ELR (cell line): ENCODE results near the gene ERN1.

Source experiments
- DNase-seq: peaks from one replicate; pipeline ENCODE4 v3.0.0-alpha.2; 2015; ENCODE audit warnings: low read depth

The ERN1 gene

DNA sequence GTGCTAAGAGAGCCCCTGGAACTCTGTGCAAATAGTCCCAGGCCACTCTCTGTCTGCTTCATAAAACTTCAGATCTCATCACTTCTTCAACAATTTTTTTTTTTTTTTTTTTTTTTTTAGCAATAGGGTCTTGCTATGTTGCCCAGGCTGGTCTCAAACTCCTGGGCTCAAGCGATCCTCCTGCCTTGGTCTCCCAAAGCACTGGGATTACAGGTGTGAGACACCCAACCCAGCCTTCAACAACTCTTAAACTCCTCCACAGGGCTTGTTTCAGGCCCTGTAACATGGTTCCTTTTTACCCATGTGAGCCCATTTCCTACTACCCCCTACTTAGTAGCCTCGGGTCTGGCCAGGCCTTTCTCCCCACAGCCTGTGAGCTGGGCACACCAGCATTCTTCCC, 70.2 kb downstream of the ERN1 start:
- DNase-seq = no peak

DNA sequence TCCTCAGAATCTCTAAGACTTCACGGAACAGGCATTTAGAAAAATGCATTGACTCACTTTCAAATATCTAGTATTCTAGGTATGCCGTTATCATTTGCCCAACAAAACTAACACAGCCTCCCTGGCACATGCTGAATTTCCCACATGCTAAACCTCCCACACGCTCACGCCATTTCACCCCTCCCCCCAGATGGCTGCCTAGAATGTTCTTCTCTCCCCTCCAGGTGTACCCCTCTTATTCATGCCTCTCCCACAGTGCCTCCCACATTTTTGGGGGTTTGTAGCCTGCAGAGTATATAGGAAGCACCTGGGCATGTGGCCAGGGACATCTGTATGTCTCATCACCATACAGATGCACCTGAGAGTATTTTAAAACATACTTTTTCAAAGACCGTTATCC, 71.3 kb downstream of the ERN1 start:
- DNase-seq = no peak

DNA sequence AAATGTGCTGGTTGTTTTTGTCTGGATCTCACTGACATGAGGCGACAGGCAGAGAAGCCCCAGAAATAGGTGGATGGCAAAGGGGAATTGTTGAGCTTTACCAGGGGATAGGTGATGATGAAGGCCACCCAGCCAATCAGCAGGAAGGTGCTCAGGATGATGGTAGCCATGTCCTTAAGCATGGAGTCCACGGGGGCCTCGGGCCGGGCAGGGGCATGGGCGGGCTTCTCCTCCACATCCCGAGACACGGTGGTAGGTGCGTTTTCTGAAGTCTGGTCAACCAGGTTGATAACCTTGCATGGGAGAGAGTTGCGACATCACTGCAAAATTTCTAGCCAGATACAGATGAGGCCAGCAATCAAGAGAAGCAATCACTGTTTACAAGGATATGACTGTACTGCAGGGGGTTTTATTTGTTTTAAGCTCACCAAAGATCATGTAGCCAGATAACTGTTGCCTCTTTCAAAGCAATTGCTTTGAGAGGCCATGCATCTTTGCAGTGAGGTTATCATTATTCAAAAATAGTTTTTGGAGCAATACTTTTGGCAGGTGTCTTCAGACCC, 72.2 kb downstream of the ERN1 start:
- no peak for DNase-seq

DNA sequence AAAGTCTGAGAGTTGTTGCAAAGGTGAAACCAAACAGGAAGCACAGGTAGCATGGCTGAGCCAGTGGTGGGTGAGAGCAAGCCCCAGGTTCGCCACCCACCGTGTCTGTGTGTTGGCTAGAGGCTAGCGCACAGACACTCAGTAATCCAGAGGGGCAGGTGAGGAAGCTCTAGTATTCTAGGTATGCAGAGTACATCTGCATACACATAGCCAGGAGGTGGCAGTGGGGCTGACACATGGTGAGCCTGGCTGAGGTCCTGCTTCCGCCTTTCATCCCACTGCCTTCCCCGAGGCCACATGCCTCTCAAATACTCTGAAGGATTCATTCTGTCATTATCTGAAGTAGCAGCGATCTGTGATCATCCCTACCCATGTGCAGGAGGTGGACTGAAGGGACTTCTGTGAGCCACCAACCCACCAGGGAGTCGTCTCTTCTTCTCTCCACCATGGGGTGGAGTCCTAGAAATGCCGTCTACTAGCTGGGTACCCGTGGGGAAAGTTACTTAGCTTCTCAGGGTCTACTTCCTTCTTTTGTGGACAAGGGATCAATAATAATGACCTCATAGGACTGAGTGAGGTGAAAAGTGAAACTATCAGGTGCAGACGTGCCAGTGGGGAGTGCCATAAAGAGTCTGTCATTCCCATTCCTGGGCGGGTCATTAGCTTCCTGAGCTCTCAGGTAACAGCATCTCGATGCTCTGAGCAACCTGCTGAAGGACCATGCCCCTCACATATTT, 73.5 kb downstream of the ERN1 start:
- DNase-seq = no peak

DNA sequence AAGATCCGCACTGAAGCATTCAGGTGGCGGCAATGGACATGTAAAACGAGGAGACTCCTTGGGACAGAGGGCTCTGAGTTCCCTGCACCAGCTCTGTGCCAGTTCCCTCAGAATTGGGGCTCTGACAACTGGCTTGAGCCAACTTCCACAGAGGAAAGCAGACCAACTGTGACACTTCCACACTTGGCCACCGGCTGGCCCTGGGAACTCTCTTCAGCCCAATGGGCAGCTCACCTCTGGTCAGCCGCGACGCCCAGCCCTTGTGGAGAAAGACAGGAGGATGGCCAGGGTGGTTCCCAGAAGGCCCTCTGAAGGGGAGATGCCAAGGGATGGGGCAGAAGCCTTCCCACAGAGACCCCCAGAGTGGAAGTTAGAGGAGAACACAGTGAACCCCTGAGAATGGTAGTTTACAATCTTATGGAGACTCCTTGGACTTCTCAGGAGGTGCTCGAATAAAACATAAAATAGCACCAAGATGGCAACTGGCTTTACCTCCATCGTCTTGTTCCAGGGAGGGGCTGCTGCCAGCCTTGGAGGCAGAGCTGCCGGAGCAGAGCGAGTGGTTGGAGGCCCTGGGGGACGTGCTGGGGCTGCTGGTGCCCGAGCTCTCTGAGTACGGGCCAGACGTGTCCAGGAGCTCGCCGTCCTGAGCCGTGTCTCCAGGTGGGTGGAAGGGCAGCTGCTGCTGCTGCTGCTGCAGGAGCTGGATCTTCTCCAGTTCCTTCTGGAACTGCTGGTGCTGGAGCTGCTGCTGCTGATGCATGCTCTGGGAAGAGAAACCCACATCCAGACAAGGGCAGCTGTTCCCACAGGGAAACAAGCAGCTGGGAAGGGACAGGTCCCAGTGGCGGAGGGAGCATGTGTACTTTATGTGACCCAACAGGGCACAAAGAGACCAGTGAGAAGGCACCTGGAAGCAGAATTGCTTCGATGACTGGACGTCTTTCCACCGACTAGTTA, 74.5 kb downstream of the ERN1 start:
- no peak for DNase-seq

DNA sequence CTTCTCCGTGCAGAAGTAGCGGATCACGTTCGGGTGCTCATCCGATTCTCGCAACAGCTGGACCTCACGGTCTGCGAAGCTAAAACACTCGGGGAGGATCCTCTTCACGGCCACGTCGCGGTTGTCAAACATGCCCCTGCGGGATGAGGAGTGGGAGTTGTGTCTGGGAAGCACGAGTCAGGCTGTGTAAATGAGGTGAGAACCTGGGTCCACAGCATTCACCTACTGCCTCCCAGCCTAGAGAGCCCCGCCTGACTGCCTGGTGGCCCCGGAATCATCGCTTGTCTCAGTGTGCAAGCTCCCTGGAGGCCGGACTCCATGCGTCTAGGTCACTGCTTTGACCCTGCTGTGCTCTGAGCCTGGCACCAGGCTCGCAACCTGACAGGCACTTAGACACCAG, 75.6 kb downstream of the ERN1 start:
- DNase-seq = no peak

DNA sequence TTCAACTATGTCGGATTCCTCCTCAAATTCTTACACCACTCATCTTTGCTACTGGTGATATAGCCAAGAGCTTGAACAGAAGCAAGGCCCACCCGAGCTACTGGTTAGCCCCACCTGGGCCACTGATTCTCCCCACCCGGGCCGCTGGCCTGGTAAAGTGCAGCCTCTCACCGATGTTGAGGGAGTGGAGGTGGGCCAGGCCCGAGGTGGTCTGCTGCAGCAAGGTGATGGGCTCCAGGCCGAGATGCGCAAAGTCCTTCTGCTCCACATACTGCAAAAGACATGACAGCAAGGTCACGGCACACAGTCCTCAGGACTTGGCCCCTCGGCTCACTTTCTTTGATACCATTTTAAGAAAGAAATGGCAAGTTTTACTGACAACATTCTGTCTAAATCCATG, 76.8 kb downstream of the ERN1 start:
- DNase-seq = no peak

DNA sequence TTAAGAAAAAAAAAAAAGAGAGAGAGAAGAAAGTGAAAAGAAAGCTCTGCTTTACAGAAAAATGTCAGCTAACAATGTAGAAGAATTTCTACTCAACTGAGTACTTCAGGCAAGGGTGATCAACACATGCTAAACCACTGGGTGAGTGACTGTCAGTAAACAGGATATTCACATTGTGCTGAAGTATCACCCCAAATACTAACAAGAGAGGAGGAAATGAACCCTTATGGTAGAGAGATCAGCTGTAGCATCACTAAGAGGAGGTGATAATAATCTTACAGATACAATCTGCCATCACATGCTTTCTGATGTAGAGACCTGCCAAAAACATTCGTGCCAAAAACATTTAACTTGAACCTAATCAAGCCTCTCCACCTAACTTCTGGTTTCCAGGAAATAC, 78.8 kb downstream of the ERN1 start:
- no peak for DNase-seq

DNA sequence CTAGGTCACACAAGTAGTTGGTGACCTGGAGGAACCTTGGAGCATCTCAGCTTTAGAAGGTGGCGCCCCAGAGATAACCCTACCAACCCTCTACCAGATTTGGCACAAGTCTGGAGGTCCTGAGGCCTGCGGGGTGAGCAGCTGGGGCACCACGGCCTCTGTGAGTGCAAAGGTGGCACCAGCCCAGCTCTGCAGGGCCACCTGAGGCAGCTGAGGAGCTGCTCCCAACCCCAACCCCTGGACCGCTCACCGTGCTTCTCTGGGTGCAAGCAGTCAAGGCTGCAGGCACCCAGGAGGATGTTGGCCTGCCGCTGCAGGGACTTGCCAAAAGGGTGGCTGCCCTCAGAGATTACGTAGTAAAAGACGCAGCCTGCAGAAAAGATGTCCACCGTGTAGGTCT, 81.1 kb downstream of the ERN1 start:
- DNase-seq = no peak

DNA sequence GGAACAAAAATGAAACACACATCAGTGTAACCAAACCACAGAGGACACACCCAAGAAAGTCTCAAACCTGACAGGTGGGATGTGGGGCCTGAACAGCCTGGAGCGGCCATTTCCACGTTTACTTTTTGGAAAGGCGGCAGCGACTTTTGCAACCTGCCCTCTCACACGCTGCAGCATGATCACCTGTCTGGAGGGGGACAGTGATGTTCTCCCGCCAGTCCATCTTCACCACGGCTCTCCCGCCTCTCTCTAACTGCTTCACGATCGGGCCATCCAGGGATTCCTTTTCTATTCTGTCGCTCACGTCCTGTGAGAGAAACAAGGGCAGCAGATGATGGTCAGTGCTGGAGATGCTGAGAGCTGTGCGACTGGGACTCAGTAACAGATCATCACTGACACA, 84.8 kb downstream of the ERN1 start:
- DNase-seq = no peak

DNA sequence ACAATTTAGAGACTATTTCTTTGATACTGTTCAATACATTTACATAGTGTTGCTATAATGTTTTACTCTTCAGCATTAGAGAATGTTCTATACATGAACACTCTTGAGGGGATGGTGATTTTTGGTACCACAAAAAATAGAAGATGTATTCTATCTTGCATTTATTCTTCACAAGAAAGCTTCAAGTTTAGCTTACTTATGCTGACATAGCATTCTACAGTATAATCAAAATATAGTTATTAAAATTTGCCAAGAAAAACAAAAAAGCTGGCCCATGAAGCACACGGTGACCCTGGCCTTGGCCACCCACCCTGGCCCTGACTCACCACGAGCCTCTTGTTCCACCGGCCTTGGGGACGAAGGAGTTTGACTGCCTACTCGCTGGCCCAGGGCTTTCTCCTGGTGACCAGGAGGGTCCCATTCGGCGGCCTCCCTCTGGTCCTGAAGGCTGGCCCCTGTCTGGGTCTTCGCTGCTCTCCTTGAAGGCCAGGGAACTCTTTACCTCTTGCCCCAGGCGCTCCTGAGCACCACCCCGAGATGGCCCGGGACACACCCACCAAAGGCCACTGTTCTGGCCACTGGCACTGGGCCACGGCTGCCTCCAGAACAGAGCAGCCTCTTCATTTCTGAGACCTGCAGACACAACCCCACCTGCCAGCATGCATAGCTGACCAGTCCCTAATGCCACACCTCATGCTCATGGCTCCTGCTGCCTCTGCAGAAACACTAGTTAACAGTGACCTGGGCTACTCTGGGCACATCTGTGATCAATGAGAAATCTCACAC, 87.1 kb downstream of the ERN1 start:
- DNase-seq = no peak

DNA sequence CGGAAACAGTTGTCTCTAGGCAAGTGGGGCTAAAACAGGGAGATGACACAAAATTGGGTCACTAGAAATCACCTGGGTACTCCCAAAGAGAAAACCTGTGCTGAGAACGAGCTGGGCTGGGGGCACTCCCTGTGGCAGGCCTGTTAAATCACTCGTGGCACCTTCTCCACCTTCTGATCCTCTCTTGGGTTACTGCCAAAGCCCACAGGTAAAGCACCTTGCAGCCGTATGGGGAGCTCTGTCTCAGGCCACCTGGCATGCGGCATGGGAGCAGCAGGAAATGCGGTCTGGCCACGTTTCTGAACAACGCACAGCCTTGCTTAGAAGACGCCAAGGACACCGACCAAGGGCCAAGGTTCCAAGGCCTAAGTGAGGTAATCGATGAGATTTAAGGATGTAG, 88.0 kb downstream of the ERN1 start:
- no peak for DNase-seq

DNA sequence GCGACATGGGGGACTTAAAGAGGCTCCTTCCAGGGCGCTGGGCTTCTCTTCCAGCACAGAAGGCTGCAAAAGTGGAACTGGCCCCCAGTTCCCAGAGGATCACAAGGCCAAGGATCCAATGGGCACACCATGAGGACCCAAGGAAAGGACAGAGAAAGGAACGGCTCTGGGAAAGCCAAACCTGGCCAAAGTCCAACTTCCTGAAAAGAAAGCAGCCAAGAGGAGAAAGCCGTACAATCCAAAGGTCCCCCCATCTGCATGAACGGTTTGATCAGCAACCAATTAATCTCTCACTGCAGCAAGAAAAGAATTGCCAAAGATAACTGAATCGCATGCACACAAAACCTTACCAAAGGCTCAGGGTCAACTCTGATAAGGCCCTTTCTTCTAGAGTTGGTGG, 89.7 kb downstream of the ERN1 start:
- no peak for DNase-seq

DNA sequence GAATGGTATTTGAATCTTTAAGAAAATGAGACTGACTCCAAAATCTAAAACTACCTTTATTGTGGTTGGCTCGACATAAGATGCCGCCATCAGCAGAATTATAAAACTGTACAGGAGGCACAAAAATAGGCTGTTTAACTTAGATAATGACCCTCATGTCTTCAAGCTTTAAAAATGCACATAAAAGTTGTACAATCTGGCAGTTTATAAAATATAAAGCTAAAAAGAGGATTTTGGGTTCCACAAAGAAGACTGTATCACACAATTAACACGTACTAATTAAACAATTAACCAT, 90.9 kb downstream of the ERN1 start:
- no peak for DNase-seq

DNA sequence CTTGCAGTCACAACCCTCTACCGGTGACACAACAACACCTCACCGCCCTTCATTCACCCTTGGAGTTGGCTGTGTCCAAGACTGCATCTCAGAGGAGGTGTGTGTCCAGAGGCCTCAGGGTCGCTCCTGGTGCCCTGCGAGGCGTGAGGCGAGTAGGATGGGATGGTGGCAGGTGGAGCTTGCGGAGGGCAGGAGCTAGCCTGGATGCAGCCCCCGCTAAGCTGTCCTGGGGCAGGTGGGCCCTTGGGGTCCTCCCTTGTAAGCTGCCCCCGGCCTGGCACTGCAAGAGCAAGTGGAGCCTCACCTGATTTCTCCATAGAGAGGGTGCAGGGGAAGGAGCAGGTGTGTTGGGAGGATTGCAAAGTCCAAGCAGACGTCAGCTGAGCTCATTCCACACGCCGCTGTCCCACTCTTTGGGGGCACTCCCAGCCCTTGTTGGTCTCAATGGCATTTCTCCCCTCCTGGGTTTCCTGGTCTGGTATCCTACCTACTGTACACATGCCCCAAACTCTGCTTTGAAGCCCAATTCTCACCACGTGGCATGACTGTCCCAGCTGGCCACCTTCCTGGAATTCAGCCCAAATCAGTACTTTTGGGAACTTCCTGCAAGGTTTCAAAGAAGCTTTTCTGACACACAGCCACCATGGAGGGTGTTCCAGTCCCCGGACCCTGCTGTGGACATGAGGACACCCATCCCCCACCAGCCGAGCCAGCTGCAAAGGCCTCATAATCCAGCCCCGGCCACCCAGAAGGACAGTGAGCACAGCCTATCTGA, 91.4 kb downstream of the ERN1 start:
- no peak for DNase-seq

DNA sequence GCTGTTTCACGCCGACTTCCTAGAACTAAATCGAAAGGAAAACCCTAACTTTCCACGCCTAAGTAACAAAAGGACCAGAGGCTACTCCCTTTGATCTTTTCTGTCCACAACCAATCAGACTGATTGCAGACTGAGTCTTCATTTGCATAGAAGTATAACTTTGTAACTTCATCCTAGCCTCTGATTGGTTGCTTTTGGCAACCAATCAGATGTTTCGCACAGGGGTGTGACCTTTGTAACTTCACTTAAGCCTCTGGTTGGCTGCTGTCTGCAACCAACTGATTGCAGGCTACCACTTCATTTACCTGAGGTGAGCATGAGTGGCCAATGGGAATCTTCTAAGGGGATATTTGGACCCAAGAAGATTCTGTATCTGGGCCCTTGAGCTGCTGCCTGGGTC, 92.1 kb downstream of the ERN1 start:
- no peak for DNase-seq

DNA sequence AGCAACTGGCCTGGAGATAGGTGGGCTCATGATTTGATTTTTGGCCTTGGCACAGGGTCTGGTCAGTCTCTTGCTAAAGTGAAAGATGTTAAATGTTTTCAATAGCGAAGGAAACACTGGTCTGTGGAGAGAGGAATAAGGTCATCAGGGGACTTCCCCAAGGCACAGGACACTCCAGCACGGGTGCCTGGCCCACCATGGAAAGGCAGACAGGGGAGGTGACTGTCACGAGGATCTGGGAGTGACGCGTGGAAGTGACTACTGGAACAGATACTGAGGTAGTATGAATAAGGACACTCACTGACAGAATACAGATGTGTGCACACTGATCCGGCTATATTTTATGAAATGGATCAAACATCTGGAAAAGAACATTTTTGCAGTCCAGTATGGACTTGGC, 92.8 kb downstream of the ERN1 start:
- DNase-seq = no peak

DNA sequence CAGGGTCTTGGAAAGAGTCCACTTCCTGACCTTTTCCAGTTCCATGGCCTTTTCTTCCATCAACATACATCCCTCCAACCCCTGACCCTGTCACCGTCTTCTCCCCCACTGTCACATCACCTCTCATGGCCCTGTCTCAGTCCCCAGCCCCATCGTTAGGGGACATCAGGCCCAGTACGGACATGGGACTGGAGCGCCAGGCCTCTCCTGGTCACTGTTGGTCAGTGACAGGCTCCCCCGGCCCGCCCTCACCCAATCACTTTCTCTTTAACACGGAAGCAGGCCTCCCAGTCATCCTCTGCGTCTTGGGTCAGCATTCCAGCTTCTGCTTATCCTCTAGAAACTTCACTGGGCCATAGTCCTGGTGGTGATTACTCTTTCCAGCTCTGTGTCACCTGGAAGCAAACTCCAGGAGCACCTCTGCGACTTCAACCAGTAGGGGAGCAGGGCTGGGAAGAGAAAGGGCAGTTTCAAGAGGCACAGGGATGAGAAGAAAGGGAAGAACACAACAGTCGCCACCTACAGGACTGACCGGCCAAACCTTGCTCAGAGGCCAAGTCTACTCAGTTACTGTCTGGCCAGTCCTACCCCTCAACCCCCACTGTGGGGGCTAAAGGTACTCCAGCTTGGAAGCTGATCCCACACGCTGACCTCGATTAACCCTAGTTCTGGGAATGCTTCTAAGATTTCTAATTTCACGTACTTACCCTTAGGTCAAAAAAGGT, 93.6 kb downstream of the ERN1 start:
- DNase-seq = peak; percentile 32

DNA sequence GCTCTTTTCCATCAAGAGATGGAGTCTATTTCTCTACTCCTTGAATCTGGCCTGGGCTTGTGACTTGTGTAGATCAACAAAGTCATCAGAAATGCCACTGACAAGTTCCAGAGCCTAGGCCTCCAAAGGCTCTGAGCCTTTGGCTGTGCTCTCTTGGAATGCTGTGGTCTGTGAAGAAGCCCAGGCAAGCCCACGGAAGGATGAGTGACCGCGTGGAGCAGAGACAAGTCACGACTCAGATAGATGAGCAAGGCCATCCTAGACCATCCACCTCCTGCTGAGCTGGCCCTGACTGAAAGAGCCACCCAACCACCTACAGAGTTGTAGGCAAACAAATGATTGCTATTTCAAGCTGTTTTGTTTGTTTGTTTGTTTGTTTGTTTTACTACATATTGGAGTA, 97.9 kb downstream of the ERN1 start:
- peak; percentile 70 for DNase-seq

DNA sequence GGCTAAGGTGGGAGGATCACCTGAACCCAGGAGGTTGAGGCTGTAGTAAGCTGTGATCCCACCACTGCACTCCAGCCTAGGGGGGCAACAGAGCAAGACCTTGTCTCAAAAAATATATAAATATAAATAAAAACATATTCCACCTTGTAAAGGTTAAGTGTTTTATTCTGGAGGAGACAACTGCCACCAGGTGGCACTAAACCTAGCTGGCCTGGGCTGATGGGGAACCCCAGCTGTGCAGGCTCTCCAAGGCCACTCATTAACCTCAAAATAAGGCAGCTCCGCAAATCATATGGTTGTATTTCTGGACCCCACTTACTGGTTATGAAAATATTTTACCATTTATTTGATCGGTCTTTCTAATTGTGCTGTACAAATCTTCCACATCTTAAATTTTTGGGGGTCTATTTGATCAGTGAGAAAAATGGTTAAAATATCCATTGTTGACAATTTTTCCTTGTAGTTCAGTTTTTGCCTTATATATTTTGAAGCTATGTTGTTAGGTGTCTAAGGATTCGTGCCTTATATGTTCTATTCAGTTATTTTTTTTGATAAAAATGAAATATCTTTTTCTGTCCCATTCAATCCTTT, 101.0 kb downstream of the ERN1 start:
- peak; percentile 80 for DNase-seq
